Activated gamma-delta T cell treated with Interleukin-2 at 50 U/mL for 16 hours (primary cell): Measurements from ENCODE around the gene CFAP206.

Experiments
- DNase-seq: peaks from one replicate; pipeline ENCODE4 v3.0.0-alpha.2; 2020

Gene CFAP206, protein sequence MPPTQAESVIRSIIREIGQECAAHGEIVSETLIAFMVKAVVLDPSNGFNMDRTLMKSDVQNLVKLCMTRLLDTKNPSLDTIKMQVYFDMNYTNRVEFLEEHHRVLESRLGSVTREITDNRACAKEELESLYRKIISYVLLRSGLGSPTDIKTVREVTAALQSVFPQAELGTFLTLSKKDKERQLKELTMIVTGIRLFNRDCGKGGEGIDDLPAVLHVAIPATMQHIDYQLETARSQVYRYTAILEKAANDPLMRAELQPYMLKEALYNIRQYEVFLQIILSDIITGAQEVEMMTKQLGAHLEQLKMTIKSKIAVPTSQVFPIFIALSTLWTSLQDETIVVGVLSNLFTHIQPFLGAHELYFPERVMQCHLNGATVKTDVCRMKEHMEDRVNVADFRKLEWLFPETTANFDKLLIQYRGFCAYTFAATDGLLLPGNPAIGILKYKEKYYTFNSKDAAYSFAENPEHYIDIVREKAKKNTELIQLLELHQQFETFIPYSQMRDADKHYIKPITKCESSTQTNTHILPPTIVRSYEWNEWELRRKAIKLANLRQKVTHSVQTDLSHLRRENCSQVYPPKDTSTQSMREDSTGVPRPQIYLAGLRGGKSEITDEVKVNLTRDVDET

GRCh38 chr6:87407901-87408720 lies at the start of gene CFAP206:
Gene CFAP206, plus strand, starts transcription at chr6:87407972. Its CDS starts 1,868 bp downstream, at chr6:87409840.
- peak; percentile 75 for DNase-seq

- DNase-seq = no peak
These were observed 43.0 kb upstream of the CFAP206 start for GRCh38 chr6:87364602-87365252.

DNA sequence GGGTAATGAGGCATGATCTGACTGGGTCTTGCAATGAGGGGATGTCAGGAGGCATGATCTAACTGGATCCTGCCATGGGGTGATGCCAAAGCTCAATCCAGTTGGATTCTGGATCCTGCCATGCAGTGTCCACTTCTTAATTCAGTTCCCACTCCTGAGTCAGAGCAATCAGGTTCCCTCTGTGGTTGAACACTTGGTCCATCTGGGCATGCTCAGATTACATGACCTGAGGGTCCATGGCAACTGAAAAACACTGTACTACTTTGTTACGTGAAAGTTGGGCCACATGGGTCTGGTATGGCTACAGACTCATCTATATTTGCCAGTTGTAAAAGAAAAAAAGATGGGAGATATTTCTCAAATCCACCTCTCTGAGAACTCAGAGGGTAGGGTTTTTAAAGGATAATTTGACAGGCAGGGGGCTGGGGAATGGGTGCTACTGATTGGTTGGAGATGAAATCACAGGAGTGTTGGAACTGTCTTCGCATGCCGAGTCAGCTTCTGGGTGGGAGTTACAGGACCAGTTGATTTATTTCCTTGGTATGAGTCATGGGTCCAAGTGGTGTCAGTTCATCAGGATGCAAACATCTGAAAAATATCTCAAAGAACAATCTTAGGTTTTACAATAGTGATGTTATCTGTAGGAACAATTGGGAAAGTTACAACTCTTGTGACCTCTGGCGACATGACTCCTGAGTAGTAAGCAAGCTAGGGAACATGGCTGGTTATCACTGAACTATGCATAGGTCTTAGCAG lies 41.5 kb upstream of the CFAP206 start:
- DNase-seq = no peak

DNA sequence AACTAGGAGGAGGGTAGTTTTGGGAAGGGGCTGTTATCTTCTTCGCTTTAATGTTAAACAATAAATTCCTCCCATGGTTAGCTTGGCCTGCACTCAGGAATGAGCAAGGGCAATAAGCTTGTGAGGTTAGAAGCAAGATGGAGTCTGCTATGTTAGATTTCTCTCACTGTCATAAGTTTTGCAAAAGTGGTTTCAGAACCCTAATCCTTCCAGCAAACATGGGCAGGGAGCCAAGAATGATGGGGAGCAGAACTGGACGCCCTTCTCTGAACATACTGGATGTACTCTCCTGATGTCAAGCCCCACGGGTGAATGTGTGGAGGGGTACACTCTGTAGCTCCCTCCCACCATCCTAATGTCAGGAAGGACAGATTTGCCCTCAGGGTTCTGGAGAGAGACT lies 40.9 kb upstream of the CFAP206 start:
- DNase-seq = no peak

- no peak for DNase-seq
These were observed 34.4 kb upstream of the CFAP206 start for GRCh38 chr6:87373377-87373776.

GRCh38 chr6:87375315-87375714 lies 32.5 kb upstream of the CFAP206 start:
- no peak for DNase-seq

- no peak for DNase-seq
These were observed 31.1 kb upstream of the CFAP206 start for GRCh38 chr6:87376643-87377042.

DNA sequence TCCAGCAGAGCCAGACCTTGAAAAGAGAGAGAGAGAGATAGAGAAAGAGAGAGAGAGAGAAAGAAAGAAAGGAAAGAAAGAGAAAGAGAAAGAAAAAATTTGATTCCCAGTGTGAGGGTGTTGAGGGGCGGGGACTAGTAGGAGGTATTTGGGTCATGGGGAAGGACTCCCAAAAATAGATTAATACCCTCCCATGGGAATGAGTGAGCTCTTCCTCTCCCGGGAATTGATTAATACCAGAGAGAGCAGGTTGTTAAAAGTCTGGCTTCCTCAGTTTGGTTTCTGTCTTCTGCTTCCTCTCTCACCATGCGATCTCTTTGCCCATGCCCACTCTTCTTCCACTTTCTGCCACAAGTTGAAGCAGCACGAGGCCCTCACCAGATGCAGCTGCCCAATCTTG lies 28.8 kb upstream of the CFAP206 start:
- no peak for DNase-seq

- DNase-seq = no peak
These were observed 24.9 kb upstream of the CFAP206 start for GRCh38 chr6:87382861-87383260.

DNA sequence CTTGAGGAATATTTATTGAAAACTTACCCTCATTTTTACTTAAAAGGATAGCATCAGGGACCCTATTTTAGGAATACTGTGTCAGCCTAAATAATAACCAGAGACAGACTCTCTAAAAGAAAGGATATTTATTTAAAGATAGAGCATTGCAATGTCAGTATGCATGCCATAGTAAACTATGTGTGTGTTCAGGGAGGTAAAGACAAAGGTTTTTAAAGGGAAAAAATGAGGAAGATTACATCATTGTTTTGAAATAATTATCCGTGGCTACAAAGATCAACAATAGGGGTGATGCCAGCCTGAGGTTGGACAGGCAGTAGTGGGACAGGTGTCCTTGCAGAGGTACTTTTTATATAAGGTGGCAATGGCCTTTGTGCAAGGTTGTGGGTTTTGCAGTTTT lies 23.7 kb upstream of the CFAP206 start:
- no peak for DNase-seq

GRCh38 chr6:87384449-87384848 lies 23.3 kb upstream of the CFAP206 start:
- DNase-seq = no peak

DNA sequence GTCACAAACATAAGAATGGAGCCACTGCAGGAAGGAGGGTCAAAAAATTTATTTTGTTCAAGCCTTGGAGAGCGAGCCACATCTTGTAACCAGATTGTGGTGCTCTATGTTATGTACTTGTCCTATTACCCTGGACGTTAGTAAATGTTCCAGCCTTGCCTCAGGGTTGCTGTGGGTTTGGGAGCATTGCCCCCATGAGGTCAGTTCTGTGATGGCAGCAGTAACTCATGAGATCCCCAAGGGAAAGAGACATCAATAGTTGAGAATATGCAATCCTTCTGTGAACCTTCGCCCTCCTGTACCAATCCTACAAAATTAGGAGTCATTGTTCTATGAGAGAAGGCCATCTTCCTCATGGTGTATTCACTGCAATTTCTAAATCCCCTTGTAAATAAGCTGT lies 16.4 kb upstream of the CFAP206 start:
- no peak for DNase-seq

- peak; percentile 17 for DNase-seq
These were observed 14.6 kb upstream of the CFAP206 start for GRCh38 chr6:87393026-87393622.

DNA sequence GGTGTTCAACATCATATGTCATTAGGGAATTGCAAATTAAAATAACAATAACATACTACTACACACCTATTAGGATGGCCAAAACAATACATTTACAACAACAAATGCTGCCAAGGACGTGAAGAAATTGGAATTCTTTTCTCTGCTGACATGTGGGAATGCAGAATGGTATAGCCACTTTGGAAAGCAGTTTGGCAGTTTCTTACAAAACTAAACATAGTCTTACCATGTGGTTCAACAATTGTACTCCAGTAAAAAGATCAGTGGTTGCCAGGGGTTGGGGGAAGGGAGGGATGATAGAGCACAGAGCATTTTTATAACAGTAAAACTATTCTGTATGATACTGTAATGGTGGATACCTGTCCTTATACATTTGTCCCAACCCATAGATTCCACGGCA lies 12.3 kb upstream of the CFAP206 start:
- no peak for DNase-seq

GRCh38 chr6:87396595-87397392 lies 11.0 kb upstream of the CFAP206 start:
- DNase-seq = no peak

- no peak for DNase-seq
These were observed 10.1 kb upstream of the CFAP206 start for GRCh38 chr6:87397656-87398055.

DNA sequence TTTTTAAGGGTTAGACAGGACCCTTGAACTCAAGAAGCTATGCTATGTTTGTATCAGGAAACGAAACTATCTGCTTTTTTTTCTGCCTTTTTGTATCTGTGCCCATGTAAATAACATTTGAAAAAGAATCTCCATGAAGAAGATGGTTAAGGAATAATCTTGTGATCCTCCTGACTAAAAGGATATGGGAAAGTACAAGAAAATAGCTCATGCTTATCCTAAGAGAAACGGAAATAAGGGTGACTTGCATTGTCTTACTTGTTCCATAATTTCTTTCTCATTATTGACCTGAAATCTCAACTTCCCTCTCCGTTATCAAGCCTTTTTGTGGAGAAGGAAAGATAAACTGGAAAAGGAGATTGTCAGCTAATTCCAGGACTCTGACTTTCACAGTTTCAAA lies 5.9 kb upstream of the CFAP206 start:
- no peak for DNase-seq

- DNase-seq = no peak
These were observed 241 bp upstream of the CFAP206 start for GRCh38 chr6:87407561-87407900.

DNA sequence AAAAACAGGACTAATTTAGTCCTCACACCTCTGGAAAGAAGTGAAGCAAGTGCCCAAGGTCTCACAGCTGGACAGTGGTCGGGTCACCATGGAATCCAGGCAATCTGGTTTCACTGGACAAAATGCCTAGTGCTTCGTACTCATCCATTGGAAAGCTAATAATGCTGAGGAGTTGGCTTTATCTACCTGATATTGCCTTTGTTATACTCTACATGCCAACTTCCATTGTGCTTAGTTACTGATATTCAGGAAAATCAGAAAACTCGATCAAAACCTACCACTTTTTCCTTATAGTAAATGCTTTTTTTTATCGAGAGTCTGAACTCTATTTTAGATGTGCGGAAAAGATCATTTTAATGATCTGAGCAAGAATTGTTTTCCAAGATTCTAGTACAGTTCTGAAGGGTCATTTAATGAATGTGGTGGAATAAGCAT lies 966 bp downstream of the CFAP206 start:
- no peak for DNase-seq

DNA sequence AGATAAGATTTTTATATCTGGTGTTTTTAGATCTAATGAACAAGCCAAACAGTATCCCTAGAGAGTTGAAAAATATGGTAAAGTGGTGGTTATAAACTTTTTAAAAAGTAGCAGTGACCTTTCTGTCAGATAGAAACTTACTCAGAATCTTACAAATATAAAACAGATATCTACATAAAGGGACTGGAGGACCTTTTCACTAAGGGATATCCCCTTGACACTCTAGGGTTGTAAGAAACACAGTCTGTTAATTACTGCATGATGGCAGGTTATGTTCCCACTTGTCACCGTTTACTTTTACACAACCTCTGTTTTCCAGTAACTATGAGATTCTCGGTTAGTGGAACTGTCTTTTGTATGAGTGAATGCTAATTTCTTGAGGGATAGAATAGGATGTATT lies 11.5 kb downstream of the CFAP206 start:
- no peak for DNase-seq

DNA sequence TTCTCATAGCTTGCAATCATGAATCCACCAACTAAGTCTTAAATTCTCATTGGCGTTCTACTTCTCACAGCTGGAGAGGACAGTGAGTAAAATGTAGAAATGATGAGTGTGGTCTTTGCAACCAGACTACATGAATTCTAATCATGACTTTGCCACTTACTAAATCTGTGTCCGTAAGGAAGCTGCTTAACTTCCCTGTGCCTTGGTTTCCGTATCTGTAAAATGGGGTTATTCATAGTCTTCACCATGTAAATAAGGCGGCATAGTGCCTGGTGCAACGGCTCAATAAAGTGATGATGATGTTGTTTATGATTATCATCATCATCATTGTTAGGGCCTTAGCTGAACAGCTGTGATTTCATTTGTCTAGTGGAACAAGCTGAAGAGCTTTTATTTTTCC lies 12.6 kb downstream of the CFAP206 start:
- no peak for DNase-seq
